Fibroblast of lung (primary cell): Measurements from ENCODE around the gene CFAP46. TPM values are rescaled to one million over a fixed set of nuclear protein-coding genes. Genes with fewer than 3 reads are reported as not detected.

Experiments used
- DNase-seq, 2 donors: peaks; one replicate each; pipeline versions ENCODE4 v3.0.0 to v3.0.0-alpha.2; 2010; ENCODE audit warnings: low read depth in 2 of 2
- H2AFZ ChIP-seq: 2 replicates; pipeline ENCODE4 v1.5.1; 2012; ENCODE audit warnings: low read length, control low read depth, inconsistent platforms
- H3K27ac ChIP-seq: 2 replicates; pipeline ENCODE4 v1.5.1; 2011; ENCODE audit warnings: low read length, control low read depth; ENCODE audit not compliant: insufficient read depth
- H3K27me3 ChIP-seq: 2 replicates; pipeline ENCODE4 v1.5.1; 2011; ENCODE audit warnings: mild to moderate bottlenecking, low read length; ENCODE audit not compliant: control insufficient read depth, insufficient read depth
- H3K36me3 ChIP-seq: 2 replicates; pipeline ENCODE4 v1.5.1; 2011; ENCODE audit warnings: low read length; ENCODE audit not compliant: control insufficient read depth, insufficient read depth
- H3K4me1 ChIP-seq: 2 replicates; pipeline ENCODE4 v1.5.1; 2011; ENCODE audit warnings: low read length; ENCODE audit not compliant: control insufficient read depth, insufficient read depth; ENCODE audit errors: extremely low read depth
- H3K4me2 ChIP-seq: 2 replicates; pipeline ENCODE4 v1.5.1; 2011; ENCODE audit warnings: low read length, control low read depth; ENCODE audit not compliant: insufficient read depth; ENCODE audit errors: extremely low read depth
- H3K4me3 ChIP-seq, 4 experiments: fragments of 200-600 bp in 1 of 4; sonication (generic) in 1 of 4; replicated peaks in 1 of 4; 2 replicates each; pipeline ENCODE4 v1.5.1; 2011 to 2016; ENCODE audit warnings: low read length in 4 of 4, low read depth in 3 of 4, mild to moderate bottlenecking in 3 of 4, control low read depth in 2 of 4, inconsistent platforms in 1 of 4, mixed read lengths in 1 of 4; ENCODE audit not compliant: insufficient read depth in 1 of 4; ENCODE audit errors: control extremely low read depth in 1 of 4
- H3K79me2 ChIP-seq: 2 replicates; pipeline ENCODE4 v1.5.1; 2012; ENCODE audit warnings: mild to moderate bottlenecking, low read length, inconsistent platforms; ENCODE audit not compliant: control insufficient read depth, insufficient read depth
- H3K9ac ChIP-seq: 2 replicates; pipeline ENCODE4 v1.5.1; 2011; ENCODE audit warnings: mild to moderate bottlenecking, low read length, control low read depth; ENCODE audit not compliant: insufficient read depth
- H3K9me3 ChIP-seq: 2 replicates; pipeline ENCODE4 v1.5.1; 2012; ENCODE audit warnings: low read depth, low read length; ENCODE audit not compliant: control insufficient read depth, insufficient read depth
- H4K20me1 ChIP-seq: 2 replicates; pipeline ENCODE4 v1.5.1; 2011; ENCODE audit warnings: low read length; ENCODE audit not compliant: control insufficient read depth, insufficient read depth; ENCODE audit errors: extremely low read depth
- CTCF ChIP-seq, 2 donors: IDR thresholded peaks in 1 of 2; conservative IDR thresholded peaks in 1 of 2; 1 replicate in 1 of 2; 2 replicates in 1 of 2; pipeline ENCODE4 v1.5.1; 2011 to 2012; ENCODE audit warnings: low read length in 2 of 2, control low read depth in 1 of 2, inconsistent platforms in 1 of 2, low read depth in 1 of 2, mild to moderate bottlenecking in 1 of 2
- EZH2 ChIP-seq: IDR thresholded peaks from 2 replicates; pipeline ENCODE4 v1.5.1; 2012; ENCODE audit warnings: low read length, control low read depth, mild to moderate bottlenecking; ENCODE audit errors: missing control alignments
- polyA plus RNA-seq, 2 donors: library from polyadenylated mRNA; depleted of rRNA in 1 of 2; stranded (reverse) in 1 of 2; unstranded in 1 of 2; fragments of >200 nt; gene quantifications; 2 replicates each; pipeline ENCODE4 v1.2.1, GENCODE V29; 2011 to 2012; ENCODE audit warnings: missing spikeins in 1 of 2
- total RNA-seq: library from RNA; depleted of rRNA; stranded (reverse); fragments of >200 nt; gene quantifications from 2 replicates; pipeline ENCODE4 v1.2.1, GENCODE V29; 2014

The CFAP46 gene
- total and polyA plus RNA-seq, 2 donors (not counting 1 experiment from before 2014, with no cell fraction given) = 0.25 to 0.66 TPM

GRCh38 chr10:132939378-132939955 lies 2.9 kb downstream of the CFAP46 start:
- no peak for DNase-seq
- Histone ChIP-seq H3K79me2 (no peaks in the 10 kb centered on the region), H3K4me1 (no peaks in the 10 kb centered on the region), H4K20me1 (no peaks in the 10 kb centered on the region), H3K27me3 (peaks cover 3% of the 10 kb centered on the region), H2AFZ (no peak overlapping the region), H3K36me3 (no peaks in the 10 kb centered on the region), H3K9me3 (no peaks in the 10 kb centered on the region), H3K9ac (no peak overlapping the region), H3K4me3 (no peak overlapping the region), H3K4me2 (no peak overlapping the region), H3K27ac (no peak overlapping the region)
- TF ChIP-seq EZH2 = no peak
- no peak for TF ChIP-seq CTCF (conservative IDR thresholded peaks at IDR 0.05 in 1 of 2, IDR thresholded peaks at IDR 0.05 in 1 of 2; ENCODE audit: low read depth in 1 of 2, low read length in 2 of 2)

GRCh38 chr10:132938472-132939339 lies 3.7 kb downstream of the CFAP46 start:
- no peak overlapping the region for H3K9ac ChIP-seq
- no peaks in the 10 kb centered on the region for H3K4me1 ChIP-seq
- peak; percentile 11 to 31 for TF ChIP-seq CTCF (conservative IDR thresholded peaks at IDR 0.05 in 1 of 2, IDR thresholded peaks at IDR 0.05 in 1 of 2; ENCODE audit: low read depth in 1 of 2, low read length in 2 of 2)
- no peak for TF ChIP-seq EZH2
- H3K36me3 ChIP-seq = no peaks in the 10 kb centered on the region
- no peaks in the 10 kb centered on the region for H3K9me3 ChIP-seq
- no peak for DNase-seq
- peaks cover 3% of the 10 kb centered on the region for H3K27me3 ChIP-seq
- no peaks in the 10 kb centered on the region for H3K79me2 ChIP-seq
- no peak overlapping the region for H2AFZ ChIP-seq
- no peaks in the 10 kb centered on the region for H4K20me1 ChIP-seq
- no peak overlapping the region for H3K4me2 ChIP-seq
- no peak overlapping the region for H3K4me3 ChIP-seq
- no peak overlapping the region for H3K27ac ChIP-seq

- H4K20me1 ChIP-seq = no peaks in the 10 kb centered on the region
- no peak overlapping the region for H3K9ac ChIP-seq
- no peak for DNase-seq
- TF ChIP-seq CTCF (conservative IDR thresholded peaks at IDR 0.05 in 1 of 2, IDR thresholded peaks at IDR 0.05 in 1 of 2; ENCODE audit: low read depth in 1 of 2, low read length in 2 of 2) = no peak
- TF ChIP-seq EZH2 = no peak
- H3K9me3 ChIP-seq = no peaks in the 10 kb centered on the region
- no peaks in the 10 kb centered on the region for H3K36me3 ChIP-seq
- H3K27me3 ChIP-seq = peaks cover 3% of the 10 kb centered on the region
- H3K4me3 ChIP-seq = no peak overlapping the region
- H3K79me2 ChIP-seq = no peaks in the 10 kb centered on the region
- H3K4me2 ChIP-seq = no peak overlapping the region
- H2AFZ ChIP-seq = no peak overlapping the region
- H3K27ac ChIP-seq = no peak overlapping the region
- no peaks in the 10 kb centered on the region for H3K4me1 ChIP-seq
These were observed 4.5 kb downstream of the CFAP46 start for GRCh38 chr10:132937861-132938260.
